Measurements from ENCODE around the gene GTF3C1.

DNA sequence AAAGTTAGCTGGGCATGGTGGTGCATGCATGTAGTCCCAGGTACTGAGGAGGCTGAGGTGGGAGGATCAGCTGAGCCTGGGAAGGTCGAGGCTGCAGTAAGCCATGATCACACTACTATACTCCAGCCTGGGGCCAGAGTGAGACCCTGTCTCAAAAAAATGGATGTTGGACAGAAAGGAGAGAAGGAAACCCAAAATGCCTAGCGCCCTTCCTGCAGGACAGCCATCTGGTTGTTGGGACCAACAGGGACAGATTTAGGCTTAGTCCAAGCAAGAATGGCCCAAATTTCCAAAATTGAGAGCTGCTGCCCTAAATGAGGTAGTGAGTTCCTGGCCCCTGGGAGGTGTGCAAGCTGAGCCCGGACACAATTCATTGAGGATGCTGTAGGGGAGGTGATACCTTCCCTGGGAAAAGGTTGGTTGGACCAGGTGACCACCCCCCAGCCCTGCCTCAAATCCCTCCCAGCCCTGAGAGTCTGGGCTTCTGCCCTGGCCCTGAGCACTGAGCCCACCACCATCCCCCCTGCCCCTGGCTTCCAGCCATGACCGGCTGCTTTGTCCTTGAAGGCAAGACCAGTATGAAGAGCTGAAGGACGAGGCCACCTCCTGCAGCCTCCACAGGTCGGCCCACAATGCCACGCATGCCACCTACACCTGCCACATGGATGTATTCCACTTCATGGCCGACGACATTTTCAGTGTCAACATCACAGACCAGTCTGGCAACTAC, 112.6 kb downstream of the GTF3C1 start:
- TF ChIP-seq POLR2AphosphoS5 (IDR thresholded peaks at IDR 0.05; ENCODE audit: low read depth, low read length) = no peak
- TF ChIP-seq TAF1 (IDR thresholded peaks at IDR 0.05; ENCODE audit: borderline replicate concordance, insufficient read depth, low read length) = no peak
- TF ChIP-seq, protein P1, sequence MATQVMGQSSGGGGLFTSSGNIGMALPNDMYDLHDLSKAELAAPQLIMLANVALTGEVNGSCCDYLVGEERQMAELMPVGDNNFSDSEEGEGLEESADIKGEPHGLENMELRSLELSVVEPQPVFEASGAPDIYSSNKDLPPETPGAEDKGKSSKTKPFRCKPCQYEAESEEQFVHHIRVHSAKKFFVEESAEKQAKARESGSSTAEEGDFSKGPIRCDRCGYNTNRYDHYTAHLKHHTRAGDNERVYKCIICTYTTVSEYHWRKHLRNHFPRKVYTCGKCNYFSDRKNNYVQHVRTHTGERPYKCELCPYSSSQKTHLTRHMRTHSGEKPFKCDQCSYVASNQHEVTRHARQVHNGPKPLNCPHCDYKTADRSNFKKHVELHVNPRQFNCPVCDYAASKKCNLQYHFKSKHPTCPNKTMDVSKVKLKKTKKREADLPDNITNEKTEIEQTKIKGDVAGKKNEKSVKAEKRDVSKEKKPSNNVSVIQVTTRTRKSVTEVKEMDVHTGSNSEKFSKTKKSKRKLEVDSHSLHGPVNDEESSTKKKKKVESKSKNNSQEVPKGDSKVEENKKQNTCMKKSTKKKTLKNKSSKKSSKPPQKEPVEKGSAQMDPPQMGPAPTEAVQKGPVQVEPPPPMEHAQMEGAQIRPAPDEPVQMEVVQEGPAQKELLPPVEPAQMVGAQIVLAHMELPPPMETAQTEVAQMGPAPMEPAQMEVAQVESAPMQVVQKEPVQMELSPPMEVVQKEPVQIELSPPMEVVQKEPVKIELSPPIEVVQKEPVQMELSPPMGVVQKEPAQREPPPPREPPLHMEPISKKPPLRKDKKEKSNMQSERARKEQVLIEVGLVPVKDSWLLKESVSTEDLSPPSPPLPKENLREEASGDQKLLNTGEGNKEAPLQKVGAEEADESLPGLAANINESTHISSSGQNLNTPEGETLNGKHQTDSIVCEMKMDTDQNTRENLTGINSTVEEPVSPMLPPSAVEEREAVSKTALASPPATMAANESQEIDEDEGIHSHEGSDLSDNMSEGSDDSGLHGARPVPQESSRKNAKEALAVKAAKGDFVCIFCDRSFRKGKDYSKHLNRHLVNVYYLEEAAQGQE (IDR thresholded peaks at IDR 0.05; ENCODE audit: insufficient read depth in 1 of 2, low read depth in 2 of 2, low read length in 2 of 2) = no peak

All from PFSK-1 (cell line).